ENCODE data around the gene CHTF18. TPM values are rescaled to one million over a fixed set of nuclear protein-coding genes. Genes with fewer than 3 reads are reported as not detected.

CHTF18 gene
- total and polyA plus RNA-seq, 9 of the 15 experiments (the other 6 are each of a cell fraction or from before 2014, with no cell fraction given), result 2.5 to 123 (median 17.0) TPM

DNA sequence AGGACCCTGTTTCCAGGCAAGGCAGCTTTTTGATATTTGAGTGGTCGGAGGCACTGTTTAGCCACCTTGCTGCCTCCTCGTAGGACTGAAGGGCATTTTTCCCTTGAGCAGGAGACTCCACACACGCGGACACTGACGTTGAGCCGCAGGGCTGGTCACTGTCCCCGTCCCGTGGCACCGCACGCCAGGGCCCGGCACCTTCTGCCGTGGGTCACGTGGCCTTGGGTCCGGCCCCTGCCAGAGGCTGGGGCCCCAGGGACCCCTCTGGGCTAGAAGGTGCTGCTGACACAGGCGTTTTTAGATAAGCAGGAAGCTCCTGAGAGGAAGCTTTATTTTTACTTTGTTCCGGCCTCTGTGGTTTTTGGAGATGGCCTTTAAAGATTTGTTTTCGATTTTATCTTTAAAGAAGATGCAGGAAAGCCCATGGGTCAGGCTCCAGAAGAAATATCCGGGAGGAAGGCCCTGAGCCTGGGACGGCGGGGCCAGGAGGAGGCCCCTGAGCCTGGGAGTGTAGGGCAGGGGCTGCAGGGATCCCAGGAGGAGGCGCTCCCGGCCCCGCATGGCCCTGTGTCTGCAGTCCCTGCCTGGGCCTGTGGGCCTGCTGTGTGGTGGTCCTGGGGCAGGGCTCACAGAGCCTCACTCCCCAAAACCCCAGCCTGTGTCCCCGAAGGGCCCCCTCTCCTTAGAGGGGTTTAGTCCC lies 42.6 kb downstream of the CHTF18 start:
- no peaks in the 10 kb centered on the region for H3K36me3 ChIP-seq (ENCODE audit: control insufficient read depth, insufficient read depth, low read length)
- TF ChIP-seq ZNF609 (CRISPR knock-in tag; IDR thresholded peaks at IDR 0.05; ENCODE audit: borderline replicate concordance) (no peak), DDX20 (tag; IDR thresholded peaks at IDR 0.05; ENCODE audit: low read depth) (no peak), PRDM10 (IDR thresholded peaks at IDR 0.05; ENCODE audit: partially characterized antibody) (no peak), CTCF (IDR thresholded peaks at IDR 0.05 in 2 of 3, conservative IDR thresholded peaks at IDR 0.05 in 1 of 3; ENCODE audit: insufficient read depth in 2 of 3, low read depth in 1 of 3, low read length in 3 of 3) (peak in 1 of 3 experiments; percentile 26; a peak in 1 of 6 replicates)
- TF ChIP-seq, protein P1, sequence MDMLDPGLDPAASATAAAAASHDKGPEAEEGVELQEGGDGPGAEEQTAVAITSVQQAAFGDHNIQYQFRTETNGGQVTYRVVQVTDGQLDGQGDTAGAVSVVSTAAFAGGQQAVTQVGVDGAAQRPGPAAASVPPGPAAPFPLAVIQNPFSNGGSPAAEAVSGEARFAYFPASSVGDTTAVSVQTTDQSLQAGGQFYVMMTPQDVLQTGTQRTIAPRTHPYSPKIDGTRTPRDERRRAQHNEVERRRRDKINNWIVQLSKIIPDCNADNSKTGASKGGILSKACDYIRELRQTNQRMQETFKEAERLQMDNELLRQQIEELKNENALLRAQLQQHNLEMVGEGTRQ (CRISPR knock-in tag; IDR thresholded peaks at IDR 0.05), result peak; percentile 36
- ChIA-PET CTCF (ENCODE audit: low intra/inter-chr PET ratio) (no interaction called here), POLR2A (interaction anchor here (1.0 kb wide), 1 partner anchor 16 kb away, joined by 3 read pairs; no protein-coding TSS in a partner anchor)
- H3K9me1 ChIP-seq (ENCODE audit: control insufficient read depth, insufficient read depth, low read length), result no peaks in the 10 kb centered on the region
- FAIRE-seq, result no peak
- 7% methylated on average over 18 of the region's 24 CpGs for WGBS (ENCODE audit: insufficient coverage, low coverage, missing lambda C conversion rate)
- no peak overlapping the region for H2AFZ ChIP-seq (ENCODE audit: low read depth, low read length)
- ATAC-seq, result no peak
- H3K27me3 ChIP-seq (ENCODE audit: control insufficient read depth in 2 of 2, insufficient read depth in 2 of 2, low read length in 2 of 2), result peaks cover 49 to 77% of the 10 kb centered on the region in 2 experiments; a peak in 4 of 5 replicates
- H3K9ac ChIP-seq (ENCODE audit: insufficient read depth in 1 of 2, low read depth in 2 of 2, low read length in 2 of 2), result no peak overlapping the region
- H3K9me3 ChIP-seq (replicated peaks; ENCODE audit: control insufficient read depth, insufficient read depth, low read depth, low read length), result no peaks in the 10 kb centered on the region; the same call in 1 of the 2 replicates
- no TSS peak for BruUV-seq (replicated peaks)
- H3K27ac ChIP-seq (ENCODE audit: extremely low read depth, low read depth, low read length), result no peak overlapping the region
- DNase-seq (ENCODE audit: extremely low read depth in 1 of 4, low spot score in 3 of 4), result no peak
- H3K4me1 ChIP-seq (replicated peaks in 1 of 2; ENCODE audit: control insufficient read depth in 2 of 2, insufficient read depth in 2 of 2, low read length in 2 of 2), result peaks cover 0 to 28% of the 10 kb centered on the region in 2 experiments; a peak in 3 of 5 replicates
- no peak overlapping the region for H3K4me3 ChIP-seq
- no peaks in the 10 kb centered on the region for H4K20me1 ChIP-seq (replicated peaks; ENCODE audit: control insufficient read depth, insufficient read depth, low read length)
- H3K79me2 ChIP-seq (ENCODE audit: control insufficient read depth, insufficient read depth, low read length), result no peaks in the 10 kb centered on the region
- intact Hi-C loops (cut with micrococcal nuclease) (no loop called here), in situ Hi-C loops (cut with MboI) (no loop called here)
- H3K4me2 ChIP-seq (ENCODE audit: insufficient read depth, low read length), result no peak overlapping the region
